GM18870 (cell line): Measurements from ENCODE around the gene CADPS2.
"Not testable (repeated sequence)": the region's sequence is repeated elsewhere in the genome, so short reads cannot be mapped to it uniquely, and the experiment has no call there.

ENCODE experiments used
- ATAC-seq: cut with Tn5 transposase; IDR thresholded peaks from one replicate; pipeline ENCODE4 v1.9.1; 2021; ENCODE audit warnings: moderate library complexity; ENCODE audit not compliant: unreplicated experiment

The CADPS2 gene

GRCh38 chr7:122717356-122718089 lies 168.7 kb downstream of the CADPS2 start:
- ATAC-seq, result no peak

GRCh38 chr7:122715183-122715582 lies 171.1 kb downstream of the CADPS2 start:
- ATAC-seq, result no peak

- ATAC-seq, result no peak
Observed at GRCh38 chr7:122710916-122711315, 175.3 kb downstream of the CADPS2 start.

GRCh38 chr7:122709930-122710646 lies 176.2 kb downstream of the CADPS2 start:
- ATAC-seq, result no peak

- ATAC-seq, result no peak
Observed at GRCh38 chr7:122706836-122707235, 179.4 kb downstream of the CADPS2 start.

- no peak for ATAC-seq
Observed at GRCh38 chr7:122702872-122703510, 183.3 kb downstream of the CADPS2 start, which contains the start of gene RNF148. TSS of gene RNF148 (minus strand) at chr7:122702922. CDS start at chr7:122702750, 172 bp downstream.

GRCh38 chr7:122699017-122699416 lies 187.2 kb downstream of the CADPS2 start, which contains the start of gene RNF133:
TSS of gene RNF133 (minus strand) at chr7:122699117. CDS start at chr7:122698918, 199 bp downstream.
- ATAC-seq, result no peak

GRCh38 chr7:122695816-122696215 lies 190.4 kb downstream of the CADPS2 start:
- ATAC-seq, result no peak

GRCh38 chr7:122694697-122695096 lies 191.6 kb downstream of the CADPS2 start:
- no peak for ATAC-seq

GRCh38 chr7:122692769-122693309 lies 193.4 kb downstream of the CADPS2 start:
- no peak for ATAC-seq

GRCh38 chr7:122691569-122692235 lies 194.6 kb downstream of the CADPS2 start:
- no peak for ATAC-seq

GRCh38 chr7:122689346-122690109 lies 196.7 kb downstream of the CADPS2 start:
- no peak for ATAC-seq

GRCh38 chr7:122688400-122688998 lies 197.8 kb downstream of the CADPS2 start:
- ATAC-seq, result no peak

- no peak for ATAC-seq
Observed at GRCh38 chr7:122686360-122686878, 199.8 kb downstream of the CADPS2 start.

- ATAC-seq, result no peak
Observed at GRCh38 chr7:122684504-122684903, 201.8 kb downstream of the CADPS2 start.

GRCh38 chr7:122682815-122683550 lies 203.3 kb downstream of the CADPS2 start:
- ATAC-seq, result no peak

GRCh38 chr7:122681186-122681585 lies 205.1 kb downstream of the CADPS2 start:
- ATAC-seq, result not testable (repeated sequence)

GRCh38 chr7:122679813-122680212 lies 206.4 kb downstream of the CADPS2 start:
- no peak for ATAC-seq

- not testable (repeated sequence) for ATAC-seq
Observed at GRCh38 chr7:122679269-122679709, 207.0 kb downstream of the CADPS2 start.
